GM21825 (cell line): ENCODE results near the gene FOXO1.

Source experiments
- ATAC-seq: cut with Tn5 transposase; IDR thresholded peaks from one replicate; pipeline ENCODE4 v1.9.1; 2021; ENCODE audit warnings: mild to moderate bottlenecking, moderate library complexity; ENCODE audit not compliant: unreplicated experiment

FOXO1 gene

DNA sequence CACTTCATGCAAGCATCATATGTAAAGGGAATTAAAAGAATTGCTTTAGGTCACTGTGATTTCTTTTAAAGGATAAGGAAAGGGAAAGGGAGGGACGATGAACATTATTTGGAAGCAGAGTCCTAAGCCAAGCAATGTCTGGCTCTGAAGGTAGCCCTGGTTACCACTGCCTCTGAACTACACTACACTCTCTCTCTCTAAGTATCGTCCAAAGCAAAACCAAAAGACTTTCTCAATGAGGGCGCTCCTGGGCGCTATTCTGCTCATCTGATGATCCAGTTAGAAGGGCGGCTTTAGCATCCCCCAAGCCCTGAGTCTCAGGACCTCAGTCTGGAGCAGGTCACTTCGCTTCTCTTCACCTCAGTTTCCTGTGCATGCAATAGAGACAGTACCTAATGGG is 26.2 kb downstream of the FOXO1 start:
- ATAC-seq = no peak

DNA sequence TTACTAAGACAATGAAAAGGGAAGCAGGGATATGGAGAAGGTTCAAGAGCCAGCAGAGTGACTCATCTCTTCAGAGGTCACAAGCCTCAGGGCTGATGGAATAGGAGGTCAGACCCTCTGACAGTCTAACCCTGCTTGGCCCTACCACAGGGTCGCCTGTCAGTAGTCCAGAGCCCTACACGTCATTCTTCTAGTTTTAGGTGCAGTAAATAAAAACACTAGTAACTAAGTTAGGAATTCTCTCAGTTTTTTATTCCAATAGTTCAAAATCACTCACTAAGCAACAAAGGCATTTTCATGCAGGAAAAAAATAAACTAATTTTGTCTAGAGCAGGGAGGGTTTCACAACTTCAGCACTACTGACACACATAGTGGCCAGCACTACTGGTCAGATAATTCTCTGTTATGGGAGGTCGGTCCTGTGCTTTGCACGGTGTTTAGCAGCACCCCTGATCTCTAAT is 27.2 kb downstream of the FOXO1 start:
- no peak for ATAC-seq

DNA sequence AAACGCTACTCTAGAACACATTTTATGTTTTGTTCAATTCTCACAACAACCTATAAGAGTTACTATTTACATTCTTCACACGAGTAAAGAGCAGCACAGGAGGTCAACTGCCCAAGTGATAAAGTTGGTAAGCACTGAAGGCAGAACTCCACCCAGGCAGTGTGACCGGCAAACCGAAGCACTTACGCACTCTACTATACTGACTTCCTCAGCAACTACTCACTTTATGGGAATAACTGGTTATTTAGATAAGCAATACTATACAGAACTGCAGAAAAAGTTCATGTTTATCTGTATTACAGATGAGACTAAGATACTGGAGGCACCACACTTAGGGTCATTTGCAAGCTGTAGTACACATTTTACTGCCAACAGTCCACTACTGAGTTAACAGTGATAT is 28.8 kb downstream of the FOXO1 start:
- ATAC-seq = no peak

DNA sequence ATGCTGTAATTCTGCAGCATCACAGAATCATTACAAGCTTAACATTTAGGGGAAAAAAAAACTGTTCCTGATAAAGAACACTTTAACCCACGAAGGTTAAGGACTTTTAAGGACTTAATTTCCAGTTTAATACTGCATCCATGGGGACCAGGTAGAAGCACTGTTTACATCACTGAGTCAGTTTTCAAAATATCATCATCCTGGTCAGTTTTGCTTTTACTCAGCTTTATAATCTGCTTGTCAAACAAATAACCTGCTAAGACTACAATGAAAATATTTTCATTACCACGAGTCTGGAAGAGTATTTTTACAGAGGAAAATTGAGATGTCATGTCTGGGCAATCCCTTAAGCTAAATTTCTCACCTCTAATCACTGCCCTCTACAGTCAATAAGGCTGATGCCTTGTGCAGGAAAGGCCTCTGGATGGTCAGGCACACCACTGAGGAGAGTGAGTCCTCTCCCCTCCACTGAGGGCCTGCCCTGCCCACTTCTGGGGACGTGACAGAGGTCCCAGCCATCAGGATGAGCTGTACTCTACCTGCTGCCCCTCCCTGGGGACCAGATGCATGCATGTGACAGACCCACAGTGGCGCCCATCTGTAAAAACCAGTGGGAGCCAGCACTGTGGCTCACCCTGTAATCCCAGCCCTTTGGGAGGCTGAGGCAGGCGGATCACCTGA is 31.0 kb downstream of the FOXO1 start:
- no peak for ATAC-seq

DNA sequence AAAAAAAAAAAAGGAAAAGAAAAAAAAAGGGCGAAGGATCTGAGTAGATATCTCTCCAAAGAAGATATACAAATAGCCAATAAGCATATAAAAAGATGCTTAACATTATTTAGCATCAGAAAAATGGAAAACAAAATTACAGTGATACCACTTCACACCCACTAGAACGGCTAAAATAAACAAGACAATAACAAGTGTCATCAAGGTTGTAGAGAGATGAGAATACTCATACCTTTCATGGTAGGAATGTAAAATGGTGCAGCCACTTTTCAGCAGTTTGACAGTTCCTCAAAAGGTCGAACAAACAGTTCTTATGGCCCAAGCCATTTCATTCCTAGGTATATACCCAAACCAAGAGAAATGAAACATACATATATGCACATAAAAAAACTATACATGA is 33.5 kb downstream of the FOXO1 start:
- no peak for ATAC-seq

DNA sequence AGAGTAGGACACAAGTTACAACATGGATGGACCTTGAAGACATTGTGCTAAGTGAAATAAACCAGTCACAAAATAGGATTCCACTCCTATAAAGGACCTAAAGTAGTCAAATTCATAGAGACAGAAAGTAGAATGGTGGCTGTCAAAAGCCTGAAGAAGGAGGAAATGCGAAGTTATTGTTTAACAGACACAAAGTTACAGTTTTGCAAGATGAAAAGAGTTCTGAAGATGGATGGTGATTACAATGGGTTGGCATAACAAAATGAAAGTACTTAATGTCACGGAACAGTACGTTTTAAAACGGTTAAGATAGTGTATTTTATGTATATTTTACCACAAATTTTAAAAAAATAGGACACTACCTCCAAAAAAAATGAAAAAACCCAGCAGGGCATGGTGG is 34.8 kb downstream of the FOXO1 start:
- no peak for ATAC-seq

DNA sequence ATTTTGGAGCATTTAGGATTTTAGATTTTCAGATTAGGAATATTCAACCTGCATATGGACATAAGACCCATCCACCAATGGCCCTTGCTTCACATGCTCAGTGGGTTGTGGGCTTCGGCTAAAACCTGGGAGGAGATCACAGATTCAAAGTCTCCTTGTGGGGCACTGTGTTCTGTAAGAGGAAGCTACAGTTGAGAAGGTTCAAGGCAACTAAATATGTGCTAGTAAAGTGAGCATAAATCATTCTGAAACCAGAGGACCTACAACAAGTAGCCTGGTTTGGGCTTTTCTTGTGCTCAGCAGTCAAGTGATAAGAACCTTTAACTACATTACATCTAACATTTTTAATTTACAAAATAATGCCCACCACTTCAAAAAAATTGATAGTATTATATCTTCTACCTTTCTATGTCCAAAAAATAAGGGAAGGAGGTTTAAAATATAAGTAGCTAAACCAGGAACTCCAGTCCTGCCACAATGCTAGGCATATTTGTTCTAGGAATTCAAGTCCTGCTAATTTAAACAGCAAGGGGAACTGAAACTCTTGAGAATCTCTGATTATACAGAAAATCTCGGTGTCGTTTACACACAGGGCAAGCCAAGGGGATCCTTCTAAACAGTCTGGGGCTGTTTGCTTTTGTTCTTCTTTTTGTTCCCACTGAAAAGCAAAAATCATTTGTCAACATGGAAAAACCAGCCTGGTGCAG is 36.6 kb downstream of the FOXO1 start:
- peak; percentile 82 for ATAC-seq

DNA sequence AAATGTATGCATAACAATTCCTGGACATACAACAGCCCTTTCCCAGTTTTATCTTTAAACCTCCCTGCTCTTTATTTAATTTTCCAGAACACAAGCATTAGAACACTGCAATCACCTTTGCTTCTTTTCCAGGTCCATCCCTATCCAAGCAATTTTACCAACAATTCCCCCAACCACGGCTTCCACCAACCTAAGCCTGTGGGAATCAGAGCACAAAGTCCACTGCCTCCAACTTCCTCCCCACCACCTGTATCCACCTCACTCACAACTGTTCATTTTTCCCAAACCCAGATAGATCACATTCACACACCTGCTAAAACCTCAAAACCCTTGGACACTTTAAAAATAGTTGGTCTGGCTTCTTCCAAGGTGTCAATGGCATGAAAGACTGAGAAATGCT is 39.5 kb downstream of the FOXO1 start:
- ATAC-seq = no peak

DNA sequence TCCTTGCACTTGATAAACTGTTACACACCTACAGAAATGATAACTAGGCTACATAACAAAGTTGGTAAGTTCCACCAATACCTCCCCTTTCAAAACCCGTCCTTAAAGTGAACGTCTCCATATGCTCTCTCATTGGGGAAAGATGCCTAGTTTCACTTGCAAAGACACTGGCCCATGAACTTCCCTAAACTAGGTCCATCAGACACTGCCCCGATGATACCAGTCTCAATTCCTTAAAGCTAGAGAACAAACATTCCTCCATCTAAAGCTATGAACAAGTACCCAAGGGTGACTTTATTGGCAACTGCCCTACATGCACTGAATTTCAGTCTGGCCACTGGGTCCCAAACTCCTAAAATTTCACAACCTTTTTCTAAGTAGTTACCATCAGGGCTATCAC is 39.9 kb downstream of the FOXO1 start:
- ATAC-seq = no peak

DNA sequence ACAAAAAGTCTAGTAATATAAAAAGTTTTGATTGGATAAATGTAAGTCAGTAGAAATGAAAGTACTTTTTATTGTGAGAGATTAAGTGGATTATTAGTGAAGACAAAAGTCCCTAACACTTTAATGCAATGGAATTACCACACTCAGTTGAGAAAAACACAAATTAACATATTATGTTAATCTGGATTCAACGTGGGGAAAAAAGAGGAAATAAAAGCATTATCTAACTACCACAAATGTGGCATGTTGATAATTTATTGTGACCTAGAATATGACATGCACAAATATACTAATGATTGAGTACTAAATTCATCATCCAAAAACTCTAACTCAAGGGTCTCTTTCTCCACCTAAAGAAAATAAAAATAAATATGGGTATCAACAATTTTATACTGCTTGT is 41.5 kb downstream of the FOXO1 start:
- no peak for ATAC-seq

DNA sequence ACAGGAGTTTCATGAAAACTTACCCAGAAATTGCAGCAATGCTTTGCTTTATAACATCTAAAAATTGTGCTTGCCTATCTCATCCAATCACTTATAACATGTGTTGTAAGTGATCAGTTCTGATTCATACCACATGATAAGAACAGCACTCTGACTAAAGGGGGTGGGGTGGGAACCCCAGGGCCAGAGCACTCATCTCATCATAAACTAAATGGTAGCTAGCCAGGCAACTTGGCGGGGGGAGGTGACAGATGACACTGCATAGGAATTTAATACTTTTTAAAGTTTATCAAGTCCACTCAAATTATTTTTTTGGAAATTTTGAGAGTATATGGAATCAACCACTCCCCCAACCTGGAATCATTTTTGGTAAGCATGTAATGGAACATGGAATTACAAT is 42.1 kb downstream of the FOXO1 start:
- no peak for ATAC-seq

DNA sequence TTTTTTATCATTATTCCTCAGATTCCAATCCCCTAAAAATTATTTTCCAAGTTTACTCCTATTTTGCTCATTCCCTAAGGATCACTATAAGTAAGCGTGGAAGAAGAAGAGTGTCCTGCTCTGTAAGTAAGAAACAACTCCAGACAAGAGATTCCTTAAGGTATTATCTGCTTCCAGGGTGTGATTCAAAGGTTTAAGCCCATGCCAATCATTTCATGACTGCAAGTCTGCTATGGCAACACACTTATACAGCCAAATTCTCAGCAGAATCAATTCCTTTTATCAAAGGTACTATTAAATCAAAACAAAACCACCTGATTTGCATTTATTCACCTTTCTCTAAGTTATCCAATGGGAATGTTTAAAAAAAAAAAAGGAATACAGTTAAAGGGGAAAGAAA is 43.7 kb downstream of the FOXO1 start:
- ATAC-seq = no peak

DNA sequence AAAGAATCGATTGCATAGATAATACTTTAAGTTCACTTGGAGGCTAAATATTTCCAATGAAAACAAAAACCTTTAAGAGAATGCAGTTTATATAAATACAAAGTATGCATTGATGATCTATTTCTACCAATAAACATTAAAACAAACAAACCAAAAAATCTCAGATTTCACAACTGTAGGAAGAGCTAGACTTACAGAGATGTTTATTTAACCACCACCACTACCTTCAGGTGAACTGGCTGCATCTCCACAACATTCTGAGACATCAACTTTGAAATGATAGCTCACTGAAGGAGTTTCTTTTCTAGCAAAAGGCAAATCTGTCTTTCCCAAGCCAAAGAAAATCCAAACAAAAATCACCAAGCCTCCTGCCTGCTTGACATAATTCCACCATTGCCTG is 44.2 kb downstream of the FOXO1 start:
- no peak for ATAC-seq

DNA sequence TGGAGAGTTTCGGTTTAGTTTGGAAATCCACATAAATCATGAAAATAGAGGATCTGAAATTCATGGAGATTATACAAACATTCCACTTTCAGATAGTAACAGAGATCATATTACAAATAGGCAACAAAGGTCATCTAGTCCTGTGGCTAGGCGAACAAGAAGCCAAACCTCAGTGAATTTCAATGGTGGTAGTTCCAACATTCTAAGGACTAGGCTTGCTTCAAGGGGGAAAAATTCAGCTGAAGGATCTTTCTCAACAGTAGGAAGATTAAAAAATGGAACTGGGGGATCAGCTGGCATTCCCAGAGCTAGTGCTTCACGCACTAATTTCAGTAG is 47.0 kb downstream of the FOXO1 start:
- ATAC-seq = no peak

DNA sequence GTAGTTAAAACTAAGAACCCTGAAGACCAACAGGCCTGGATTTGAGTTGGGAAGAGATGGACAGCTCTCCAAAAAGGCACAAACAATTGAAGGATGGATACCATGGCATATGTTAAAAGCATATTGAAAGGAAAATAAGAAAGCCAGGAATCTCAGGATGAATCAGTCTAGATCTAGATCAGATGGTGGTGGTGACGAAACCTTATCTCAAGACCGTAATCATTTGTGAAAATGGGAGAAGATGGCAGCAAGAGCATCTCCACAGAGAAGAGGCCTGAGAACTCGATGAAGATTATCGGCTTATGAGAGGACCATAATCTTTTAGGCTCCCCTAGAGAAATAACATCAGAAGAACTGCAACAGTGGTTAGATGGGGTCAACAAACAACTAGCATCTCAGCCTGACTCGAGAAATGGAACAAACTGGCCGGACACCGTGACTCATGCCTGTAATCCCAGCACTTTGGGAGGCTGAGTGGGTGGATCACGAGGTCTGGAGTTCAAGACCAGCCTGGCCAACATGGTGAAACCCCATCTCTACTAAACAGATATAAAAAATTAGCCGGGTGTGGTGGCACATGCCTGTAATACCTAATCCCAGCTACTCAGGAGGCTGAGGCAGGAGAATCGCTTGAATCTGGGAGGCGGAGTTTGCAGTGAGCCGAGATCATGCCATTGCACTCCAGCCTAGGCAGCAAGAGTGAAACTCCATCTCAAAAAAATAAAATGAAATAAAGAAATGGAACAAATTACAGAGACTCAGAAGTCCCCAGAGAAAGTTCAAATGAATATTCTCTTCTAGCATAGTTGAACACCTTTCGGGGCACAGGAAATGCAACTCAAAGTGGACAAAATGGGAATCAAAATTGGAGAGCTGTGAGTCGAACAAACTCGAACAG is 47.6 kb downstream of the FOXO1 start:
- ATAC-seq = no peak

DNA sequence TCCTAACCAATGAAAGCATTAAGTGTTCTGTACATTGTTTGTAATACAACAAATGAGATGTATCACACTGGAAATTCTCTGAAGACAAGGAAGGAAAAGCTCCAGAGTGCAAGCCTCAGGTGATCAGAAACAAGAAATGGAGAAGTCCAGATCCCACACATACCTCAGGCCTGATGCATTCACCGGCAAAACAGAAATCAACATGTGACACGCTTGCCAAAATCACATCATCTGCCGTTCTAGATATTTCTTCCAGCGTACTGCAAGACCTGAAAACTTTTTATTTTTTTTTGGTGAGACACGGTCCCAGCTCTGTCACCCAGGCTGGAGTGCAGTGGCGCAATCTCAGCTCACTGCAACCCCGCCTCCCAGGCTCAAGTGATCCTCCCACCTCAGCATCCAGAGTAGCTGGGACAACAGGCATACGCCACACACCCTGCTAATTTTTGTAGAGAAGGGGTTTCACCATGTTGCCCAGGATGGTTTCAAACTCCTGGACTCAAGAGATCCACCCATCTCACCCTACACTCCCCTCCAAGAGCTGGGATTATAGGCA is 48.6 kb downstream of the FOXO1 start:
- ATAC-seq = no peak

DNA sequence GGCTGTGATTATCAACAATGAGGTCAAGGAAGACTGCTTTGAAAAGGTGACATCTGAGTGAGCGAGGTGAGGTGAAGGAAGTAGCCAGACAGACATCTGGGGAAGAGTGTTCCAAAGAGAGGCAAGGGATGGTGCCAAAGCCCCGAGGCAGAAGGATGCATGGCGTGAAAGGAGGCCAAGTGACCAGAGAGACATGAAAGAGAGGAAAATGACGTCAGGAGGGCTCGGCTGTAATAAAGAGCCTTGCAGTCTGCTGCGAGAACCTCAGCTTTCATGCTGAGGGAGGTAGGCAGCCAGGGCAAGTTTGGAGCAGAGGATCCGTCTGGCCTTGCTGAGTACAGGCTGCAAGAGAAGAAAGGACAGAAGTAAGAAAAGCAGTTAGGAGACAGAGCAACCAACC is 50.8 kb downstream of the FOXO1 start:
- no peak for ATAC-seq

DNA sequence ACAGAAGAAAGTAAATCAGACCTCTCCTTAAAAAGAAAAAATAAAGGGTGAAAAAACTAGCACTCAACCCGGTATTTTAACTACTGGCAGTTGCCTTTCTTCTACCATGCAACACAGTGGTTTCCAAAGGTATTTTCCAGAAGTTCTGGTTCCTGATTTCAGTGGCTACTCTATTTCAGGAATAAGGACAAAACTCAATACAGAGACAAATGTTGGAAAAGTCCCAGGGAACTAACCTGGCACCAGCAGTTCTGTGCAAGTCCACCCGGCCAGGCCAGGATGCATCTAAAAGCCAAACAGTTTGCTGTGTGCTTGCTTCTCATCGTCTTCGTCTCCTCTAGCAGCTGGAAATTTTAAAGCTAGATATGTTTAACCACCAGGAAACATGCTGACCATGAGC is 52.5 kb downstream of the FOXO1 start:
- ATAC-seq = no peak

DNA sequence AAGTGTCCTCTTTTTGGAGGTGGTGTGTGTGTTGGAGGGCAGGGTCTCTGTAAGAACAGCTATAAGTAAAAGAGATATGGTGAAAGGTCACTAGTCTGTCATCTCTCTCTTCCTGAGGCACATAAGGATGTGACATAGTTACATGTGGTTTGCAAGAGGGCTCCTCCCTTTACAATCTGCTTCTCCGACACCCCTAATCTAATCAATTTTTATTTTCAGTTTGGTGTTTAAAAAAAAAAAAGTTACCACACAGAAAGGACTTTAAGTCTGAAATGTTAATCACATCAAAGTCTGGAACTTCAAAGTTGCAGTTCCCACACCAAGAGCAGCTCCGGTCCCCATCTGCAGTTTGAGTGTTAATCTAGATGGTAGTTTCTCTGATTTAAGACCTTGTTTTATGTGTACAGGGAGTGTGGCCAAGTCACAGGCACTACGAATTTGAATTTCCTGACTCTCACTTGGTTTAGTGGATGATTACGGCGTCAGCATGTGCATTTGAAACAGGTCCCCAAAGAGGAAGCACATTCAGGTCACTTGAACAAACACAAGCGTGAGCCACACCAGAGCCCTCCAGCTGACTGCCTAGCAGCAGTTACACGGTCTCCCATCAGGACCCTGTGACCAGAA is 53.1 kb downstream of the FOXO1 start:
- ATAC-seq = peak; percentile 93

DNA sequence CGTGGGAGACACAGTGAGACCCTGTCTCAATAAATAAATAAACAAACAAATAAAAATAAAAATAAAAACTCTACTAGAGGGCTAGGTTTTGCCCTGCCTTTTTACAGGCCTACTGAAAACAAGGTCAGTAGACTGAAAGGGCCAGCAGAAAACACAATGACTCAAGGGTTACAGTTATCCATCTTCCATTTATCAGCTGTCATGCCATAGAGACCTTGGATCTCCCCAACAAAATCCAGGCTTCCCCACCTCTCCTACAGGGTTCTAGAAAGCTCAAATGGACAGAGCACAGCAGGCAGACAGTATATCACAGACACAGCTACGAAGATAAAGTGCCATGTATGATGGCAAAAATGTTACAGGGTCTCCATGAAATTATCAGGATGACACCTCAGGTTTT is 54.4 kb downstream of the FOXO1 start:
- ATAC-seq = no peak

DNA sequence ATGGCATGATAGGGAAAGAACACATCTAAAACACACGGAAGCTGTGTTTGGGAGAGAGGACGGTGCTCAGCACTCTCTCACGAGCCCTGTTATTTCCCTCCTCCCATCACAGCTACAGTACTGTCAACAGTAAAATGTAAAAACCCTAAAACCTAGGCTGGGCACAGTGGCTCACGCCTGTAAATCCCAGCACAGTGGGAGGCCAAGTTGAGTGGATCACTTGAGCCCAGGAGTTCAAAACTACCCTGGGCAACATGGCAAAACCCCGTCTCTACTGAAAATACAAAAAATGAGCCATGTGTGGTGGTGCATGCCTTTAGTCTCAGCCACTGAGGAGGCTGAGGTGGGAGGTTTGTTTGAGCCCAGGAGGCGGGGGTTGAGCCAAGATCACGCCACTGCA is 54.8 kb downstream of the FOXO1 start:
- no peak for ATAC-seq
